ENCODE results near the gene WBP1L.
"Not testable (repeated sequence)": the region's sequence is repeated elsewhere in the genome, so short reads cannot be mapped to it uniquely, and the experiment has no call there.

WBP1L gene

GRCh38 chr10:102743588-102744373, at the start of gene WBP1L:
Gene WBP1L, plus strand, starts transcription at chr10:102743948. Its CDS starts 106 bp downstream, at chr10:102744054.
- peak; percentile 98 for DNase-seq

DNA sequence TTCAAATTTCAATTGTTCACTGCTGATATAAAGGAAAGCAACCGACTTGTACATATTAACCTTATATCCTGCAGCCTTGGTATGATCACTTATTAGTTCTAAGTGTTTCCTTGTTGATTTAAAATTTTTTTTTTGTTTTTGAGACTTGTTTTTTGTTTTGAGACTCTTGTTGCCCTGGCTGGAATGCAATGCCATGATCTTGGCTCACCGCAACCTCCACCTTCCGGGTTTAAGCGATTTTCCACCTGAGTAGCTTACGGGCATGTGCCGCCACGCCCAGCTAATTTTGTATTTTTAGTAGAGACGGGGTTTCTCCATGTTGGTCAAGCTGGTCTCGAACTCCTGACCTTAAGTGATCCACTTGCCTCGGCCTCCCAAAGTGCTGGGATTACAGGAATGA, 48.3 kb upstream of the WBP1L start:
- not testable (repeated sequence) for DNase-seq

DNA sequence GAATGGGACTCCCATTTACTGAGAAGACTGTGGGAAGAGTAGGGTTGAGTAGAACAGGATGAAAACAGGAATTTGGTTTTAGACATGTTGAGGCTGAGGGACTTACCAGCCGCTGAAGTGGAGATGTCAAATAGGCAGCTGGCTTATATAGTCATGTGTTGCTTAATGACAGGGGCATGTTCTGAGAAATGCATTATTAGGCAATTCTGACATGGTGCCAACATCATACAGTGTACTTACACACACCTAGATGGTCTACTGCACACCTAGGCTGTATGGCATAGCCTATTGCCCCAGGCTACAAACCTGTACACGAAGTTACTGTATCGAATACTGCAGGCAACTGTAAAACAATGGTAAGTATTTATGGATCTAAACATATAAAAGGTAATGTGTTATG, 47.0 kb upstream of the WBP1L start:
- DNase-seq, result no peak

DNA sequence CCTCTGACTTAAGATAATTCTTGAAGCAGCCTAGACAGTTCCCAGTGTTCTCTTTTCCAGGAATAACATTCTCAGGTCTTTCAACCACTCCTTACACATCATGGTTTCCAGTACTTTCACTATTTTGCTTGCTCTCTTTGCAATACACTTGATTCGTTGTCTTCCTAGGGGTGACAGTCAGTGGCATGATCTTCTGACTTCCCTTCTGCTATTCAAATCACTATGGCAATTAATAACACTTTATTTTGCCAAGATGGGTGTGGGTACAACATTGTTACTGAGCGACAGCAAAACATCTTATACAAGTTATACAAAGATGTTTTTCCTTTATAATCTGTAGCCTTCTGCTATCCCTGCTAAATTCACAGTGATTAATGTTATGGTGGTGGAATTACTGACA, 44.9 kb upstream of the WBP1L start:
- DNase-seq, result no peak

DNA sequence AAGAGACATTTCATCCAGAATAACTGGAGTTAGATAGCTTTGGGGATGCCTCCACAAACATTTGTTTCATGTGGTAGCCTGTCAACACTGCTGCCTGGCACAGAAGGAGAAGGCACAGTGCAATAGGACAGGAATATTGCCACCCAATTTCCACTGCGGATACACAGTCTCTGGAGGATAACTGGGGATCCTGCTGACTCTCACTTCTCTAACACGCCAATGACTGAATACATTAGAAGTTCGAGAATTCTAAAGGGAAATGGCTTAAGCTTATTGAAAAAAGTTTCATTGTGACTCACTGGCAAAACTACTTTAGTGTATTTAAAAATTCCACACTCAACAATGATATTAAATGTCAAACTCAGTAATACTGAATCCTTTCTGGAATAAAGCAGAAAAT, 42.5 kb upstream of the WBP1L start:
- DNase-seq, result no peak

DNA sequence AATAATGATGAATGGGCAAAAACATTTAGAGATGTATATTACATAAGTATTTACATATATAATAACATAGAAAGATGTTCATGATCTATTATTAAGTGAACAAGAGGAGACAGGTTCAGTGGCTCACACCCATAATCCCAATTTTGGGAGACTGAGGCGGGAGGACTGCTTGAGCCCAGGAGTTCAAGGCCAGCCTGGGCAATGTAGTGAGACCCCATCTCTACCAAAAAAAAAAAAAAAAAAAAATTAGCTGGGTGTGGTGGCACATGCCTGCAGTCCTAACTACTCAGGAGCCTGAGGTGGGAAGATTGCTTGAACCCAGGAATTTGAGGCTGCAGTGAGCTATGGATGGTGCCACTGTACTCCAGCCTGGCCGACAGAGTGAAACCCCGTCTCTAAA, 42.0 kb upstream of the WBP1L start:
- DNase-seq, result no peak

GRCh38 chr10:102702742-102703141, 41.0 kb upstream of the WBP1L start:
- DNase-seq, result no peak

DNA sequence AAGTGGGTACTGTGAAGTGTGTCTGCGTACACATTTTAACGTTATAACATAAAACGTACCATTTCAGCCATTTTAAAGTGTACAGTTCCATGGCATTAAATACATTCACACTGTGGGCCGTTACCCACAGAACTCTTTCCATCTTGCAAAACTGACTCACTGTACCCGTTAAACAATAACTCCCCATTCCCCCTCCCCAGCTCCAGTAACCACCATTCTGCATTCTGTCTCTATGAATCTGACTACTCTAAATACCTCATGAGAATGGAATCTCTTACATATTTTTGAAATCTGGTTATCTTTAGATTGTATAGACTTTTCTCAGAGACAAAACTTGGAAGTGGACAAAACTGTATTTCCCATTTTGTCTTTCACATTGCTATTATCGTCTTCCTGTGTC, 38.8 kb upstream of the WBP1L start:
- peak; percentile 48 for DNase-seq

DNA sequence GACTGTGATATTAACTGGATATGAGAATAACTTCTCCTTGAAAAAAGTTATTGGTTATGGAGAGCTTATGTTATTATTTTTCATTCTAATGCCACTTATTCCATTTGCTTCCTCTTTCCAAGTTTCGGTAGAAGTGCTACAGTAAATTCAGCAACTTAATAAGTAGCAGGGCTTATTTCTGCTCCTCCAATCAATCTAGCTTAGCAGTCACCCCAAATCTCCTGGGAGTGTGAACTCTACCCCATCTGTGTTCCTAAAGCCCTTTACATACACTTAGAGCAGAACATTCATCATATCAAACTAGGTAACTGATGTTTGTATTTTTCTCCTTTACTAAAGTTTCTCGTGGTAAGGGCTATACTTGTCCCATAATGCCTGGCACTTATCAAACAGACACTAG, 38.2 kb upstream of the WBP1L start:
- no peak for DNase-seq

DNA sequence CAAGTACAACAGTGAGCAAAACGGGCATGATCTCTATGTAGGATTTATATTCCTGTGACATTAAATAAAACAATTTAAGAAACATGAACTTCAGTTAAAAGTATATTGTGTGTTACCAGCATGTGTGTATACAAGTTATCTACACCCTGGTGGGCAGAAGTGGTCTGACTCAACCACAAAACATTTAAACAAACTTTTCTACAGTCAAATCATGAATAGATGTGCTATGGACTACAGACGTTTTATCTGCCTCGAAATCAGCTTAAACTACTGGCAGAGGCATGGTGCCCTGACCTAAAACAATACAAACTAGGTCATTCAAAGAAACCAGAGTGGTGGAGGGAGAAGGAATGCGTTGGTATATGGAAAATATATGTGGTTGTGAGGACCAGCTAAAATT, 33.1 kb upstream of the WBP1L start:
- DNase-seq, result peak; percentile 65

- no peak for DNase-seq
These were observed 31.7 kb upstream of the WBP1L start for GRCh38 chr10:102712089-102712488.

DNA sequence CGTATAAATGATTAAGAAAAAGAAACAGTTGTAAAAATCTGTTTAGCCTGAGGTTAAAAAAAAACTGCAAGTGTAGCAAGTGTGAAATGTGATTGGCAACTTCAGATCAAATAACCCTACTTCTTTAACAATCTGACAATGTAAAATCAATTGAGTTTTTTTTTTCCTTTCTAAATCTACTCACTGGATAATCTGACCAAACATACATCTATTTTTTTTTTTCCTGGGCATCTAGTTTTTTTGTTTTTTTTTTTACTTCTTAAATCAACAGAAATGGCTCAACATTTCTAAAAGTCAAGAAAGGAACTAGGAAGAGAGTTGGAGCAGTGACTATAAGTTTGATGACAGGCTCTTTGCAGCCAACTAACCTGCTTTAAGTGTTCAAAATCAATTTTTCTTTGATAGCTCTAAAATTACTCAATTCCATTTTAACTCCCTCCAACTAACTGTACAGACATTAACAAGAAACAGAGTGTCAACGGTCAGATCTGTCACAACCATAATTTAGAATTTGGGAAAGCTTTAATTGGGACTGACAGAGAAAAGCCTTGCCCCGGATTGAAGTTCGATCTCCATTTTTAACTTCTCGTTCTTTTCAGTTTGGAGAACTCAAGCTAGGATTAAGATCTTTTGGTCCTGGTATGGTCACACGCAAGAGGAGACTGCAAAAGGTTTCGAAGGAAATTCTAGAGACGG, 30.8 kb upstream of the WBP1L start:
- no peak for DNase-seq

DNA sequence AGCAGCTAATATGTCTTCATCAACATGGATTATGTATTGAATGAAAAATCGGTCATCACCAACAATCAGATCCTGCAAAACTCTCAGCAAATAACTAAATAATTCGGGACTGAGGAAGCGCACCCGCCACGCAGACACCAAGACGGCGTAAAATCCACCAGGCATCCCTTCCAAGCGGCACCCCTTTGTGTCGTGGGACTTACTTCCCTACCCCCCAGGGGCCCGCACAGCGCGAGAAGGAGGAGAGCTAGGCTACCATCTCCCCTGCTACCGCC, 30.3 kb upstream of the WBP1L start:
- DNase-seq, result no peak

DNA sequence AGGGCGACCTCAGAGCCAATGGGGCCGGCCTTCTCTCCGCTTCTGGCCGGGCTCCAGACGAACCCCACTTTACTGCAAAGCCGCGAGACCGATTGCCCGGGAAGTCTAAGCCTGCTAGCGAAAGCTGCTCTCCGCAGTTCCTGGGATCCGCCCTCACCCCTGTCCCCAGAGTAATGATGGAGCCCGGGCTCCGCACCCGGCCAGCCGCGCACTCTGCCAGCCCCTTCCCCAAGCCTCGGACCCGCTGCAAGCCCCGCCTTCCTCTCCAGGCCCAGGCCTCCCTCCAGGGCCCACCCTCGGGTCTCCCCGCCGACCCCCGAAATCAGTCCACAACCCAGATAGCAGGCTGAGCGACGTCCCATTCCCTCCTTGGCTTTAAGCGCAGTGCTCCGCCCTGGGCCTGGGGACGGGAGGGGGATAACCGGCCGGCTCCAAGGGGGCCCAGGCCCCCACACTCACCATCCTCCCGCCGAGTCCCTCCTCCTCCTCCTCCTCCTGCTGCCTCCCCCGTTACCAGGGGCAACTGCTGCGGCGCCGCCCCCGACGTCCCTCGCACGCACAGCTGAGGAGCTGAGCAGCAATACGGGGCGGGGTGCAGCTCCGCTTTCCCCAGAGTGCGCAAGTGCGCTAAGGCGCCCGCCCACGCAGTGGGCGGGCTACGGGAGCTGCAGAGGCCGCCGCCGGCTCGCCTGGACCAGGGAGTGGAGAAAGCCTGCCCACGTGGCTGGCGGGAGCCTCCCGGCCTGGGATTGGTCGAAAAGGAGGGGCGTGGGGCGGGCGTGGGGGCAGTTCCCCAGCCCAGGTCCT, 29.7 kb upstream of the WBP1L start, which contains the start of gene ARL3:
Gene ARL3 (minus strand): TSS at position 584 of the 807 bp plus-strand sequence. CDS start 122 bp downstream, at position 462.
- peak; percentile 100 for DNase-seq

DNA sequence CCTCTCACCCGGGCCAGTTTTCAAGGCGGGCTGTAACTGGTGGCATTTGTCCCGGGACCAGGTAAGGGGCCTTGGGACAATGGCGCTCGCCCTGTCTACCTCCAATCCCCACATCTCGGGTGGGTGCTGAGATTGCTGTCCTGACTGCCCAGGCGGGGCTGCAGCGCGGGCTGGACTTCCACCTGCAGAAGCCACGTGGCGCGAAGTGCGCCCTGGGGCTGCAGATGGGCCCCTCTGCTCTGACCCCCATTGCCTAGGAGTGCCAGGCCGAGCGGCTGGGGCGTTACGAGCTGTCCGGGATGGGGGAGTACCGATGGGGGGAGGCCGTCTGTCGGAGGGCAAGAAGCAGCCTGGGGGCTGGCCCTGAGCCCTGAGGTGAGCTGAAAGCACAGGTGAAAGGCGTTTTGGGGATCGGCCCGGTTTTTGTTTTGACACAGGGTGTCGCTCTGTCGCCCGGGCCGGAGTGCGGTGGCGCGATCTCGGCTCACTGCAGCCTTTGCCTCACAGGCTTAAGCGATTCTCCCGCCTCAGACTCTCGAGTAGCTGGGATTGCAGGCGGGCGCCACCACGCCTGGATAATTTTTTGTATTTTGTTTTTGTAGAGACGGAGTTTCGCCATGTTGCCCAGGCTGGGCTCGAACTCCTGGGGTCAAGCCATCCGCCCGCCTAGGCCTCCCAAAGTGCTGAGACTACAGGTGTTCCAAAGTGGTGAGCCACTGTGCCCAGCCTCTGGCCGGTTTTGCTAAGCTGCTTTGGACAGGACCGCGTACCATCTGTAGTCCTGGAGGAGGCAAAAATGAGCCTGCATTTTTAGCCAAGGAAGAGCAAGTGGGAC, 28.9 kb upstream of the WBP1L start, which contains the start of gene SFXN2:
Gene SFXN2 (plus strand): TSS at position 16 of the 835 bp plus-strand sequence. CDS start 12,001 bp downstream, outside the sequence.
- DNase-seq, result no peak

DNA sequence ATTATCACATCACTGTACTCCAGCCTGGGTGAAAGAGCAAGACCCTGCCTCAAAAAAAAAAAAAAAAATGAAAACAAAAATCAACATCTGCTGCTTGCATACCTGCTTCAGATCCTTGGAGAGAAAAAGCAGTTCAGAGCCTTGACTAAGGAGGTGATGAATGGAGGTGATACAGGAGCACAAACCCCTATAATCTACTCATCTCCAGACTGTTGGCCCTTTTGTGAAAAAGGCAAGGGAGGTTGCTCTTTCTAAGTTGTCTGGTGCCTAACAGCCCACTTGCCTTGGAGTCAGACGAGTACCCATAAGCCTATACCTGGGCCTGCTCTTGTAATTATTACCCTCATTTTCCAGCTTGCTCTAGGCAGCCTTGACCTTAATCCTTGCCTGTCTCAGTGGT, 27.9 kb upstream of the WBP1L start:
- no peak for DNase-seq

- not testable (repeated sequence) for DNase-seq
These were observed 26.7 kb upstream of the WBP1L start for GRCh38 chr10:102716900-102717565.

DNA sequence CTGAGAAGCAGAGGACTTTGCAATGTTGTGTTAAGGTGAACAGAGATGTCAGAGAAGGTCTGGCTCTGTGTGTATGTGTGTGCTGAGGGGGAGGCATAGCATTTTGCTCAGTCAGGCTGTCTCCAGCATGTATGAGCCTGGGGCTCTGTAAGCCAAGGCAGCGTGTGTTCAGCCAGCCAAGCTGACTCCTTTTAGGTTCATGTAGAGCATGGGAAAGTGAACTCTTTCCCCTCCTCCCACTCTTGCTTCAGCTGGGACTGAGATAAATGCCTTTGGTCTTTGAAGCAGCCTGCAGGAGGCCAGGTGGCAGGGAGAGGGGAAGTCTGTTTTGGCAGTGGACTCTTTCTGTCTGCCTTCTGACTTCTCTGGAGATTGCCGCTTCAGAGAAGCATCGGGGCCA, 25.5 kb upstream of the WBP1L start:
- peak; percentile 35 for DNase-seq

DNA sequence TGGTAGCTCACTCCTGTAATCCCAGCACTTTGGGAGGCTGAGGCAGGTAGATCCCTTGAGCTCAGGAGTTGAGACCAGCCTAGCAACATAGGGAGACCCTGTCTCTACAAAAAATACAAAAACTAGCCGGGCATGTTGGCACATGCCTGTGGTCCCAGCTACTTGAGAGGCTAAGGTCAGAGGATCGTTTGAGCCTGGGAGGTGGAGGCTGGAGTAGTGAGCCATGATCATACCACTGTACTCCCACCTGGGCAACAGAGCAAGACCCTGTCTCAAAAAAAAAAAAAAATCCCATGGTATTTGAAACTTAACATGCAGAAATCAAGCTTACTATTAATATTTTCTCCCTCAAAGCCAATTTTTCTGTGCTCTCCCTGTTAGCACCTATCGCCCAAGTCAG, 23.4 kb upstream of the WBP1L start:
- no peak for DNase-seq

DNA sequence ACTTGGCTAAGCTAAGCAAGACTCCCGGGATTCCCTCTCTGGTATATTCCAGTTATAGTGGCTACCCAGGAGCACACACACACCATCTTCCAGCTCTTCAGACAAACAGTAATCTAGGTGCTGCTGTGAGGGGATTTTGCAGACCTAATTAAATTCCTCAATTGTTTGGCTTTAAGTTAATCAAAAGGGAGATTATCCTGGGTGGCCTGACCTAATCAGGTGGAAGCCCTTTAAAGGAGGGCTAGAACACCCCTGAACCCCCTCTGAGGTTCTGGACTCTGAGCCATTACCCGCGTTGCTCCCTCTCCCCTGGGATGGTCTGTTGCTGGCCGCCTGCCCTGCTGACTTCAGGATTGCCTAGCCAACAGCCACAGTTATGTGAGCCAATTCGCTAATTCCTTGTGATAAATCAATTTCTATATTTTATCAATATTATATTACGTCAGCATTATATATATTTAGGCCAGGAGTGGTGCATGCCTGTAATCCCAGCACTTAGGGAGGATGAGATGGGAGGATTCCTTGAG, 22.9 kb upstream of the WBP1L start:
- no peak for DNase-seq

DNA sequence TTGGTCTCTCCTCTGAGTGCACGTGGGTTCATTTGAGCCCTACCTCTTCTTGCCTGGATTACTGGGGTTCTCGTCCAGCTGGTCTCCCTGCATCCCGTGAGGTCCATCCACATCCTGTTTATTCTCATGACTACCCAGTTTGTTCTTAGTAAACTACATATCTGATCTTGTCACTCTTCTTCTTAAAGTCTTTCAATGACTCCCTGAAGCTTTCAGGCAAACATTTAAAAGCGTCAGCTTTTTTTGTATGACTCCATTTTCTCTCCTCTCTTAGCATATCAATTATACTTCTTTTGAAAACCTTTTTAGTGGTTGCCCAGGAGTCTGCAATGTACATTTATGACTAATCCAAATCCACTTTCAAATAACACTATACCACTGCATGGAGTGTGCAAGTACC, 21.8 kb upstream of the WBP1L start:
- no peak for DNase-seq

DNA sequence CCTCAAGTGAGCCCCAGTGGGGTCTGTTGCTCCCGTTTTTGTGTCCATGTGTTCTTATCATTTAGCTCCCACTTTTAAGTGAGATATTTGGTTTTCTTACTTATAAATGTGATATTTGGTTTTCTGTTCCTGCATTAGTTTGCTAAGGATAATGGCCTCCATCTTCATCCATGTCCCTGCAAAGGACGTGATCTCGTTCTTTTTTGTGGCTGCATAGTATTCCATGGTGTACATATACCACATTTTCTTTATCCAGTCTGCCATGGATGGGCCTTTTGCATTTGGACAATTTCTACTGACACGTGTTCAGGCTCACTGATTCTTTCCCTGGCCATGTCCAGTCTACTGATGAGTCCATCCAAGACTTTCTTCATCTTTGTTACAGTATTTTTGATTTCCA, 19.8 kb upstream of the WBP1L start:
- DNase-seq, result no peak

Data from NCI-H226 (cell line).